Activated CD4-positive, alpha-beta T cell treated with anti-CD3 and anti-CD28 coated beads, Interleukin-2, amount 50 U/mL, for 24 hours (primary cell): ENCODE measurements around the gene PLSCR3.

ENCODE experiments used
- DNase-seq, 2 donors: peaks; one replicate each; pipeline ENCODE4 v3.0.0-alpha.2; 2020; ENCODE audit warnings: low read depth in 1 of 2, low spot score in 1 of 2

PLSCR3 gene

GRCh38 chr17:7407082-7407481, 12.8 kb upstream of the PLSCR3 start:
- no peak for DNase-seq

- DNase-seq = no peak
Measured at GRCh38 chr17:7406235-7406825, 12.0 kb upstream of the PLSCR3 start.

DNA sequence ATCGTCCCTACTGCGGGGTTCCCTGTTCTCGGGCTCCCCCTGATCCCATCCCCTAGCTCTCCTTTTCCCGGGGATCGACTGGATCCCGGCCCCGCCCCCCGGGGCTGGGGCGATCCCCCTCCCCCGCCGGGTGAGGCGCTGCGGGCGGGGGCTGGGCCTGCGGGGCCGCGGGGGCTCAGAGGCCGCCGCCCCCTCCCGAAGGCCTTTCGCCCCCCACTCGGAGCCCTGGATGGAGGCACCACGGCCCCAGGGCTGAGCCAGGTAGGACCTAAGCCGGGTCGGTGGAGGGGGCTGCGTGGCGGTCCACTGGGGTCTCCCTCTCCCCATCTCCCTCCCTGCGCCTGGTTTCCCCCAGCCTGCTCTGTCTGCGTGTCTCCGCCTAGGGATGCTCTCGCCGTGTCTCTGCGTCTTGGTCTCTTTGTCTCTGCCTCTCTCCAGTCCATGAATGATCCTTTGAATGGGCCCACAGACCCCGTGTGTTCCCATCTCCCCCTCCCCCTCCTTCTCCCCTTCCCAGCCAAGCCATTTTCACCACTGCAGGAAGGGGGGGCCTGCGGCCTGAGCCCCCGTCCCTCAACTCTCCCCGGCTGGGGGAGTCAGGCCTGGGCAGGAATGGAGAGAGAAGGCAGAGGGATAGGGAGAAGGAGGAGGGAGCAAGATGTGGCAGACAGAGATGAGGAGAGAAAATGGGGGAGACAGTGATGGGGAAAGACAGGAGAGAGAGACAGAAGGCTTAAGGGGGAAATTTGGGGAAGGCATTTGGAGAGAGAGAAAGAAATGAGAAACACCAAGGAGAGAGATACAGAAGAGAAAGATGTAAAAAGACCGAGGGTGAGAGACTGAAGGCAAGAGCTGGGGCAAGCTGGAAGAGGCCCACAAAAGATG, 11.3 kb upstream of the PLSCR3 start:
- DNase-seq = no peak

- DNase-seq = peak in 1 of 2 donors; percentile 32
Measured at GRCh38 chr17:7404737-7405349, 10.5 kb upstream of the PLSCR3 start.

GRCh38 chr17:7403977-7404736, 9.8 kb upstream of the PLSCR3 start, which contains the start of gene TMEM256:
TMEM256 (minus strand) TSS chr17:7404097; CDS start chr17:7404084, 13 bp downstream.
- DNase-seq = peak; percentile 93 to 96

DNA sequence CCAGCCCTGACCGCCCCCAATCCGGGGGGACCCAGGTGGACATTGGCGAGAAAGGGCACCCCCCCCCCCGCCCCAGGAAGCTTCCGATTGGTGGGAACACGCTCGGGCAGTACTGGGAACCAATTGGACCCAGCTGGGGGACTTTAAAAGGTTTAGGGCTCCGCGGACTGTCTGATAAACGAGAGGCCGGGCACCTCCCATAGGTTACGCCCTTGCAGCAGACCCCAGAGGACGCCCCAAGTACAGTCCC, 9.3 kb upstream of the PLSCR3 start:
- DNase-seq = no peak

- no peak for DNase-seq
Measured at GRCh38 chr17:7403043-7403726, 8.9 kb upstream of the PLSCR3 start.

GRCh38 chr17:7398612-7399011, 4.3 kb upstream of the PLSCR3 start:
- DNase-seq = no peak

DNA sequence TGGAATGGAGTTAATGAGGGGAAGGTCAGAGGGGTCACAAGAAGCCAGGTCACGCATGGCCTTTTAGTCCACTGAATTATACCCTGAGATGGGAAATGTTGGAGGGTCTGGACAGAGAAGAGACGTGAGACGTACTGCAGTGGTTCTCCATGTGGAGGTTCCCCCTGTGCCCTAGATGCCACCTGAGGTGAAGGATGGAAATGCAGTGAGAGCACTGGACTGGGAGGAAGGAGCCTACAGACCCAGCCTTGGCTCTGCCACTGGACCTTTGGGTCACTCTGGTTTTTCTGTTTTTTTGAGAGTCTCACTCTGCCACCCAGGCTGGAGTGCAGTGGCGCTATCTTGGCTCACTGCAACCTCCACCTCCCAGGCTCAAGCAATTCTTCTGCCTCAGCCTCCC, 1.8 kb upstream of the PLSCR3 start:
- no peak for DNase-seq

GRCh38 chr17:7393613-7394451, 493 bp downstream of the PLSCR3 start:
- DNase-seq = no peak

- no peak for DNase-seq
Measured at GRCh38 chr17:7392696-7393612, 1.4 kb downstream of the PLSCR3 start.

DNA sequence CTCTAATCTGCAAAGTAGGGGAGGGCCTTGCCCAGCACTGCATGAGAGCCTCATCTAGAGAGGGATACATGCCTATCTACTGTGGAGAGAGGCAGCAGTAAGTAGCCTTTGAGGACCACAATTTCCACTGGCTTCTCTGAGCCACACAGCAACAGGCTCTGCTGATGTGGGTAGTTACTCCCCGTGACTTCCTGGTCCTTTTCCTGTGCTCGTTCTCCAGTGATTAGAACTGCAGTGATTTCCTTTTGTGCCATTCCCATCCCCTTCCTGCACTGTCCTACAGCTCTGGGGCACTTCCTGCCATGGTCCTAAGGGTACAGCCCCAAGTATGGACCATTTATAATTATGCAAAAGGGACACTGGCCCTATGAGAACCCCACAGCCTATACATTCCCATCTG, 3.0 kb downstream of the PLSCR3 start:
- no peak for DNase-seq

- no peak for DNase-seq
Measured at GRCh38 chr17:7389924-7390910, 4.1 kb downstream of the PLSCR3 start.

DNA sequence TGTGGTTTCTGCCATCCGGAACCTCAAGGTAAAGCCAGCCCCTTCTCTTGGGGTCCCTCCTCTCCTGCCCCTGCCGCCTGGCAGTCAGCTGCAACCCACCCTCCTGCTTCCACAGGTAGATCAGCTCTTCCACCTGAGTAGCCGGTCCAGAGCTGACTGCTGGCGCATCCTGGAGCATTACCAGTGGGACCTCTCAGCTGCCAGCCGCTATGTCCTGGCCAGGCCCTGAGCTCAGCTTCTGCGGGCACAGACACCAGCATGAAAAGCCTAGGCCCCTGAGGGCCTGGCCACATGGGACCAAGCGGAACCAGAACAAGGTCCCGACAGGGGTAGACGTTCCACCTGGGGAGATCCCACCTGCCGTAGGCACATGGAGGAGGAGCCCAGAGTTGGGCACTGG, 5.5 kb downstream of the PLSCR3 start:
- DNase-seq = no peak

- DNase-seq = no peak
Measured at GRCh38 chr17:7384489-7385081, 9.7 kb downstream of the PLSCR3 start.

GRCh38 chr17:7383742-7384488, 10.4 kb downstream of the PLSCR3 start:
- peak; percentile 51 to 59 for DNase-seq

DNA sequence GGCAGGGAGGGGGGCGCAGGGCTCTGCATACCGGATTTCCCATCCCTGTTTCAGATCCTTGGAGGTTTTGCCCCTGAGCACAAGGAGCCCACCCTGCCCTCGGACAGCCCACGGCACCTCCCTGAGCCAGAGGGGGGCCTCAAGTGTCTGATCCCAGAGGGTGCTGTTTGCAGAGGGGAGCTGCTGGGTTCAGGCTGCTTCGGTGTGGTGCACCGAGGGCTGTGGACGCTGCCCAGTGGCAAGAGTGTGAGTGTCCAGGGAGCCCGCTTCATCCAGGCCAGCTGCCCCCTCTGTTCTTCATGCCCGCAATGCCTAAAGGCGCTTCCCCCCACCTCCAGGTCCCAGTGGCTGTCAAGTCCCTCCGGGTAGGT, 11.0 kb downstream of the PLSCR3 start:
- DNase-seq = no peak
